Transverse colon (tissue), 3 donors: ENCODE results near the gene MILR1.

ENCODE experiments used
- CTCF ChIP-seq, 5 experiments: fragments of 200-600 bp in 3 of 5; fragments of 450-650 bp in 2 of 5; sonication (generic) in 3 of 5; IDR thresholded peaks; 1 replicate in 2 of 5; 2 replicates in 3 of 5; pipeline ENCODE4 v1.5.1; 2016 to 2017; ENCODE audit warnings: antibody characterized with exemption in 5 of 5, inconsistent platforms in 3 of 5, mild to moderate bottlenecking in 2 of 5, moderate library complexity in 1 of 5
- POLR2A ChIP-seq: fragments of 450-650 bp; IDR thresholded peaks from one replicate; pipeline ENCODE4 v1.6.1; 2016; ENCODE audit warnings: antibody characterized with exemption, mild to moderate bottlenecking, moderate library complexity

GRCh38 chr17:64442541-64442971 is 6.4 kb upstream of the MILR1 start:
- TF ChIP-seq CTCF (IDR thresholded peaks at IDR 0.05) = no peak
- TF ChIP-seq POLR2A = no peak
